GM19023 (cell line): ENCODE measurements around the gene SPDYE3.
"Not testable (repeated sequence)": the region's sequence is repeated elsewhere in the genome, so short reads cannot be mapped to it uniquely, and the experiment has no call there.

ENCODE experiments used
- ATAC-seq: cut with Tn5 transposase; IDR thresholded peaks from one replicate; pipeline ENCODE4 v1.9.1; 2021; ENCODE audit warnings: mild to moderate bottlenecking, moderate library complexity; ENCODE audit not compliant: unreplicated experiment

SPDYE3 gene, protein sequence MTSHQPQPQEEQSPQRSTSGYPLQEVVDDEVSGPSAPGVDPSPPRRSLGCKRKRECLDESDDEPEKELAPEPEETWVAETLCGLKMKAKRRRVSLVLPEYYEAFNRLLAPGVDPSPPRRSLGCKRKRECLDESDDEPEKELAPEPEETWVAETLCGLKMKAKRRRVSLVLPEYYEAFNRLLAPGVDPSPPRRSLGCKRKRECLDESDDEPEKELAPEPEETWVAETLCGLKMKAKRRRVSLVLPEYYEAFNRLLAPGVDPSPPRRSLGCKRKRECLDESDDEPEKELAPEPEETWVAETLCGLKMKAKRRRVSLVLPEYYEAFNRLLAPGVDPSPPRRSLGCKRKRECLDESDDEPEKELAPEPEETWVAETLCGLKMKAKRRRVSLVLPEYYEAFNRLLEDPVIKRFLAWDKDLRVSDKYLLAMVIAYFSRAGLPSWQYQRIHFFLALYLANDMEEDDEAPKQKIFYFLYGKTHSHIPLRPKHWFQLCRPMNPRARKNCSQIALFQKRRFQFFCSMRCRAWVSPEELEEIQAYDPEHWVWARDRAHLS

DNA sequence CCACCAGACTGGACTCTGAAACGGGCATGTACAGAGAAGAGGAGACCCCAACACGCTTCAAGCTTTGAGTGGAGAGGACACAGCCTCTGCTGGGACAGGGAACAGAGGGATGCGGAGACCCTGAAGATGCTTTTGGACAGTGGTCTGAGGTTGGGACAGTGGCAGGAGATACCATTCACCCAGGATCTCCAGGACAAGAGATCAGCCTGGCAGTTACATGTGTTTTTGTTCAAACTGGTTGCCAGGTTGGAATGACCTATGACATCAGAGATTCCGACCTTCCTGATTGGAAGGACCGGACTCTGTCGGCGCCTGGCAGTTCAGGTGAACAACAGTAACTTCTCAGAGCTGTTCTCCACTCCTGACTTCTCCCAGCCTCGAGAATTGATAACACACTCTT lies at the start of gene SPDYE3:
Gene SPDYE3, plus strand, starts transcription at position 301 of the 400 bp plus-strand sequence. CDS start 184 bp downstream, outside the sequence.
- ATAC-seq, result not testable (repeated sequence)

DNA sequence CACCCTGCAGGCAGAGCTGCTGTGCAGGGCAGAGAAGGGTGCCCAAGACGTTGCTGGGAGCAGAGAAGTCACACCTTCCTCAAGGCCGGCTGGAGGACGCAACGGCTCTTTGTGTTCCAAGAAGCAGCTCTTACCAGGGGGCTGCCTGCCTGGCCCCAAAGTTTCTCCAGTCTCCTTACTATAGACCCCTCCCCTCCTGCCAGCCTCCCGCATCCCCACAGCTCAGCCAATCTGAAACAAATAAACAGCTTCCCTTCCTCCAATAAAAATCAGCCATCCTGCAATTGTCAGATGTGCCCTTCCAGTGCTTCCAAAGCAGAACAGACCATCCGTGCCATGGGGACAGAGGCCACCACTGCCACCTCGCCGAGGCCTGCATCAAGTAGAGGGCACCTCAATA lies 47.5 kb upstream of the SPDYE3 start:
- ATAC-seq, result not testable (repeated sequence)

DNA sequence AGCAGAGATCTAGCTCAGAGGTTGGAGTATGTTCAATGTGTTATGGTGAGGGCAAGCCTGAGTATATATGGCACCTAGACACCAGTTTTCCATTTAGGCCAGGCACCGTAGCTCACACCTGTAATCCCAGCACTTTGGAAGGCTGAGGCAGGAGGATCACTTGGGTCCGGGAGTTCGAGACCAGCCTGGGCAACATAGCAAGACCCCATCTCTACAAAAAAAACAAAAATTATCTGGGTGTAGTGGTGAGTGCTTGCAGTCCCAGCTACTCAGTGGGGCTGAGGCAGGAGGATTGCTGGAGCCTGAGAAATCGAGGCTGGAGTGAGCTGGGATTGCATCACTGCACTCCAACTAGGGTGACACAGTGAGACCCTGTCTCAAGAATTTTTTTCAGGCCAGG lies 44.6 kb upstream of the SPDYE3 start:
- ATAC-seq, result not testable (repeated sequence)

DNA sequence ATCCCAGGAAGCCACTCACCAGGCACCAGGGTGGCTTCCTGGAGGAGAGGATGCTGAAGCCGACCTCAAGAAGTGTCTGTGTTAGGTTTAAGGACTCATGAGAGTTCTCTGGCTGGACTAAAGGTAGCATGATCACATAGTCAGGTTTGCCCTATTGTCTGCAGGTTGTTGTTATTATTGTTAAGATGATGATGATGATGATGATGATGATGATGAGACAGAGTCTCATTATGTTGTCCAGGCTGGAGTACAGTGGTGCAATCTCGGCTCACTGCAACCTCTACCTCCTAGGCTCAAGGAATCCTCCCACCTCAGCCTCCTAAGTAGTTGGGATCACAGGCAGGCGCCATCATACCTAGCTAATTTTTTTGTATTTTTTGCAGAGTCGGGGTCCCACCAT lies 43.3 kb upstream of the SPDYE3 start:
- ATAC-seq, result not testable (repeated sequence)

DNA sequence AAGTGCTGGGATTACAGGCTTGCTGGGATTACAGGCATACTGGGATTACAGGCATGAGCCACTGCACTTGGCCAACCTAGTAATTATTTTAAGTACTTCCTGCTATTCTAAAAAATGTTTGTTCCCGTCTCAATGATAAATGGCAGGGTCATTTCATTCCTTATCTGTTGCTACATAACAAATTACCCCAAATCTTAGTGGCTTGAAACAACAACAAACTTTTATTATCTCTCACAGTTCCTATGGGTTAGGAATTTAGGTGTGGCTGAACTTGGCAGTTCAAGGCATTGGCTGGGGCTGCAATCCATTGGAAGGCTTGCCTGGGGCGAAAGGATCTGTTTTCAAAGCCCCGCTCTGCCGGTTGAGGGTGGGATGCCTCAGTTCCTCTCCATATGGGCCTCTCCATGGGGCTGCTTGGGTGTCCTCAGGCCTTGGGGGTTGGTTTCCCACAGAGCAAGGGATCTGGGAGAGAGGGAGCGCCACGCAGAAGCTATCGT lies 42.8 kb upstream of the SPDYE3 start:
- not testable (repeated sequence) for ATAC-seq

DNA sequence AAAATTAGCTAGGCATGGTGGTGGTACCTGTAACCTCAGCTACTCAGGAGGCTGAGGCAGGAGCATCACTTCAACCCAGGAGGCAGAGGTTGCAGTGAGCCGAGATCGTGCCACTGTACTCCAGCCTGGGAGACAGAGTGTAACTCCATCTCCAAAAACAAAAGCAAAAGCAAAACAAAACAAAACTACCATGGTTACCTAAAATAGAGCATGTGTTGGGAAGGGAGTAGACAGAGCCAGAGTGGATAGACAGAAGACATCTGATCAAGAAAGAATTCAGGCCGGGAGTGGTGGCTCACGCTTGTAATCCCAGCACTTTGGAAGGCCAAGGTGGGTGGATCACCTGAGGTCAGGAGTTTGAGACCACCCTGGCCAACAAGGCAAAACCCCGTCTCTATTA lies 41.7 kb upstream of the SPDYE3 start:
- ATAC-seq, result not testable (repeated sequence)

DNA sequence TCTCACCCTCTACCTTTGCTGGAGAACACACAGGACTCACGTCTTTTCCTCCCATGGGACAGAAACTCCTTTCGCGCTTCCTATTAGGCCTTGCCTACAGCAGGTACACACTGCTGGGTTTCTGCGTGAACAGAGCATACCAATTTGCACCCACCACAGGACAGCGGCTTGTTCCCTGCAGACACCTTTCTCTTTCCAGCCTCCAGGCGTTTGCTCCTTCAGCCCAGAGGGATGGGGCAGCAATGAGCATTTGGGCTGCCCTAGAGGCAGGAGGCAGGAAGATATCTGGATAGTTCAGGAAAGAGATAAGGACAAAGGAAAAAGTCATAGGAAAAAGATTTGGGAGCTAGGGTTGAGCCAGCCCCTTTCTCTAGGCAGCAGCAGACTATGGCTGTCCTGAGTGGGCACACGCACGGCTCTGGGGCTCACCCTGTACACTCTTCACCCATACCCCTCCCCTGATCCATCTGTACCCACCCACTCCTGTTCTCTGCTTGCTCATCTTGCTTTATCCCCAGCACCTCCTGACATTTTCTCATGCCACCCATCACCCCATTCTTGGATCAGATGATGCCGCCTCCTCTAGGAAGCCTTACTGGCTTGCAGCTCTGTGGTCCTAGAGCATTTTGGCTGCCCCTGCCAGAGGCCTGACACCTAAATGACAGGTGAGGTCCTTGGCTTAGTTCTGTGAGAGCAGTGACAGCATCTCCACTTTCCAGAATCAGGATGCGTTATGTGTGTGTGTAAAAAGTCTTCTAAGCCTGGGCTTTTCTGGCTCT lies 40.7 kb upstream of the SPDYE3 start:
- no peak for ATAC-seq

DNA sequence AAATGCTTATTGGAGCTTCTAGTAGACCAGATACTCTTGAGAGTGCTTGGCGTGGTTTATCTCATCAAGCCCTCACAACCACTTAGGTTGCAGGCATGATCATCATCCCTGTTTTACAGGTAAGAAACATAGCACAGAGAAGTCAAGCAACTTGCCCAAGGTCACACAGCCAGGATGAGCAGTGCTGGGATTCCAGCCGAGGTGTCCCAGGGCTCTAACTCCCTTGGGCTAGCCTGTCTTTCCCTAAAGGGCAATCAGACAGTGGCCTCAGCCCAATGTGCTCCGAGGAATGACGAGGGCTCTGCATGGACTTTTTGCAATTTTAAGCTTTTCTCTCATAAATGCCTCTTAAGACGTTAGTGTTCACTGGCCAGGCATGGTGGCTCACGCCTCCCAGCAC lies 39.9 kb upstream of the SPDYE3 start:
- no peak for ATAC-seq

DNA sequence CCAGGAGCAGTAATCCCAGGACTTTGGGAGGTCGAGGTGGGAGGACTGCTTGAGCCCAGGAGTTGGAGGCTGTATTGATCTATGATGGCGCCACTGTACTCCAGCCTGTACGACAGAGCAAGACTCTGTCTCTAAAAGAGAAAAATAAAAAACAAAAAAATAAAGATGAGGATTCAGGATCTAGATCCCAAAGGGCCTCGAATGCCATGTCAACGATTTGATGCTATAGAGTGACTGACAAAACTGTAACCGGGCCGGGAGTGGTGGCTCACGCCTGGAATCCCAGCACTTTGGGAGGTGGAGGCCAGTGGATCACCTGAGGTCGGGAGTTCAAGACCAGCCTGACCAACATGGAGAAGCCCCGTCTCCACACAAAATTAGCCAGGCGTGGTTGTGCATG lies 38.6 kb upstream of the SPDYE3 start:
- not testable (repeated sequence) for ATAC-seq

DNA sequence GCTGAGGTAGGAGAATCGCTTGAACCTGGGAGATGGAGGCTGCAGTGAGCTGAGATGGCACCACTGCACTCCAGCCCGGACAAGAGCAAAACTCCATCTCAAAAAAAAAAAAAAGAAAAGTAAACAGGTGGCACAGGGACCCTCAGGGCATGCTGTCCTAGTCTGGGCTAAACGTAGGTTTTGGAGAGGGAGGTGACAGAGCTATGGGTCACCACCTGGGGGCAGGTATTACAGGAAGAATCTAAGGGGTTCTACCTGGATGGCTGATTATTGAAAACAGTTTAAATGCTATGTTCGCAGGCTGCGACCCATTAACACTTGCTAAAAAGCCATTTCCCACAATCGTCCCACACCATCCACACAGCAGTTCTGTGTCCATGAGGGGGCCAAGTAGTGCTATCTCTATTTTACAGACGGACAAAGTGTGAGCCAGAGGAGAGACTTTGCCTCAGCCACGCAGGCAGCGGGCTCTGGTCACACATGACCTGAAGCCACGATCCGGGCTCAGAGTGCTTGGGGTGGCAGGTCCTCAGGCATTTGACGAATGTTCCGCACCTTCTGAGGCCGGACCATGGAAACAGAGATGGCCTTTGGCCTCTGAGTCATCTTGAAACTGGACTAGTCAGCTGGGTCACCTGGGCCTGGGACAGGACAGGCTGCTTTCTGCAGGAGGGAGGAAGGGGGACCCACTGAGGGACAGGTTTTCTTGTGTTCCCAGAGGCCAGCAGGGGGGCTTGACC lies 38.0 kb upstream of the SPDYE3 start:
- ATAC-seq, result not testable (repeated sequence)

DNA sequence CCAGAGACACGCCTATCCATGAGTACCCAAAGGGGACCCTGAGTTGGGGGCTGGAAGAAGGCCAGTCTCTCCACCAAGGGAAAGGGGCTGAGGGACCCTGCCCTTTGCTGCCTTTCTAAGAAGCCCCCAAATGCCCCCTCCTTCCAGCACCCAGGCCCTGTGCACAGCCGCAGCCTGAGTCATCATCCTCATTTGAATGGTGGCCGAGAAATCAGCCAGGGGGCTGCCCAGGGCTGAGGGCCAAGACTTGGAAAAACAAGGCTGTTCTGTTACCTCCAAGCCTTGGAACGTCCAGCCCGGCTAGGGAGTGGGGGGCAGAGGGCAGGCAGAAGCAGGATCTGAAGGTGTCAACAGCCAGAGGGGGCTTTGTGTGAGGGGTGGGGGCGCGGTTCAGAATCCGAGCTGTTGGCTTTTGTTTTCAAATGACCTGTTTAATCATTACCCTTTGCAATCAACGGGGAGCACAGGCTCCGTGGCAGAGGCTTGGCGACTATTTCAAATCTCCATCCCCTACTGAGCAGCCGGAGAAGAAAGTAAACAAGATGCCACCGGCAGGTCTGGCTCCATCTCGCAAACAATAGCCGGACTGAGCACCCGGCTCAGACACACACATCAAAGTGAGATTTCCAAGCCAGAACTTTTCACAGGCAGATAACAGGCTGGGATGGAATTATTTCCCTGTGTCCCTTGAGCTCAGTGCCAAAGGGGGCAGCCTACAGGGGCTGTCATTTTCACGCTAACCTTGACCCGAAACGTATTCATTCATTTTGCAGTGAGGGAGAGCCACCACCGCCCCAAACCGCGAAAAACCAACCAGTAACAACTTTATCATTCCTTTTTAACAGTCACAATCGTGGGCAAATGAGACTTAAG lies 37.2 kb upstream of the SPDYE3 start:
- not testable (repeated sequence) for ATAC-seq

DNA sequence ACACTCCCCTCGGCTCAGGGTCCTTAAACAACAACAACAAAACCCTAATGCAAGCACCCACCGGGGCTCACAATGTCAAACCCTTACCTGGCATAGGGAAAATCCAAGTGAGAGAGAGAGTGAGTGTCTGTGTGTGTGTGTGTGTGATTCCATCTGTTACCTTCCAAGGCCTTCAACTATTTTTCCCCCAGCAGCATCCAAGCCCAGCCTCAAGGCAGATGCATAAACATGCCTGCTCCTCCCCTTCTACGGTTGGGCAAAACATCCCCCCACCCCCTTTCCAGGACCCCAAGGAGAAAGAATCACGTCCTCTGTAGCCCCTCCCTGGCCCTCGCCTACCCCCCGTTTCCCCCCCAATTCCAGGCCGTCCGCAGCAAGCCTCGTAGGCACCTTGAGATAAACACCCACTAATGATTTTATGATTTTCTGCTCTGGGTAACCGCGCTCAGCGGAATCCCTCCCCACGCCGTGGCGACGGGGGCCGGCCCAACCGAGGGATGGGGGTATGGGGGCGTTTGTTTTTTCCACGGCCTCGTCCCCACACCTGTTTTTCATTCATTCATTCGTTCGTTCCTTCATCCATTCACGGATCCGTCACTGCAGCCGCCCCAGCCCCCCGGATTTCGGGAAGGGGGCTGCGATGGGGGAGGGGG lies 36.4 kb upstream of the SPDYE3 start:
- not testable (repeated sequence) for ATAC-seq

DNA sequence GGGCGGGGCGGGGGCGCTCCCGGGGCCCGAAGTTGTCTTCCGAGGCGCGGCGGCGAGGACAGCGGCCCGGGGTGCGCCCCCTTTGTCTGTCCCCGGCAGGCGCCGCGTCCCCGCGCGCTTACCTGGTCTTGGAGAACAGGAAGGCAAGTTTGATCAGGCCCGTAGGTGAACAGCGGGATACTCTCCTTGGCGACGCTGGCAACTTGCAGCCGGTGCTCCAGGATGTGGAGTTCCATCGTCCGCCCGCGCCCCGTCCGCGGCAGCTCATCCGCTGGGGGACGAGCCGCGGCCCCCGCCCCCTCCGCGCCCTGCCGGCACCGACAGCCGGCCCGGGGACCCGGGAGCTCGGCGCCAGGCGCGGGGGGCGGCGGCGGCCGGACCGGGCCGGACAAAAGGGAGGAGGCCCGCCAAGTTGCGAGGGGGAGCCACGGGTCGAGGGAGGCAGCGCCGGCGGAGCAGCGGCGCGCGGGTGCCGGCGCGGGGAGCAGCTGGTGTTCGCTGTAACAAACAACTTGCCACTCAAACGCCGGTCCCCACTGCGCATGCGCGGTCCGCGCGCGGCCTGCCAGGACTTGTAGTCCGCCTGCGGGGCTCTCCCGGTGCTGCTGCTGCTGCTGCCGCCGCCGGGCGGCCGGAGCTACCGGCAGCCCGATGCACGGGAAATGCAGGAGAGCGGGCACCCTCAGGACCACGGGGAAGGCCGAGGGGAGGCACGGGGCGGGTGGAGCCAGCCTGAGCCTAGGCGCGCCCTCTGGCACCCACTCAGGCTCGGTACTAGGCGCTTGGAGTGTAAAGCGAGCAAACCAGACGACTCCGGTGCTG lies 35.6 kb upstream of the SPDYE3 start:
- ATAC-seq, result peak; percentile 89

DNA sequence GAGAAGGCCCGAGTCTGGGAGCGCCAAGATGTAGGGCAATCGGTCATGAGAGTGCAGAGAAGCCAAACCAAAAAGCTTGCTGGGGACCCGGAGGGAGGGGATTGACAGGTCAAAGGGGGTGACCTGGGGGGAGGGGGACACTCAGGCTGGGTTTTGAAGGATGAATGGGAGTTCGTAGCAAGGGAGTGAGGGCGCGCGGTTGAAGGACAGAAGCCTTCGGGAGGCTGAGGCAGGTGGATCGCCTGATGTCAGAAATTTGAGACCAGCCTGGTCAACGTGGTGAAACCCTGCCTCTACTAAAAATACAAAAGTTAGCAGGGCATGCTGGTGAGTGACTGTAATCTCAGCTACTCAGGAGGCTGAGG lies 35.0 kb upstream of the SPDYE3 start:
- ATAC-seq, result not testable (repeated sequence)

DNA sequence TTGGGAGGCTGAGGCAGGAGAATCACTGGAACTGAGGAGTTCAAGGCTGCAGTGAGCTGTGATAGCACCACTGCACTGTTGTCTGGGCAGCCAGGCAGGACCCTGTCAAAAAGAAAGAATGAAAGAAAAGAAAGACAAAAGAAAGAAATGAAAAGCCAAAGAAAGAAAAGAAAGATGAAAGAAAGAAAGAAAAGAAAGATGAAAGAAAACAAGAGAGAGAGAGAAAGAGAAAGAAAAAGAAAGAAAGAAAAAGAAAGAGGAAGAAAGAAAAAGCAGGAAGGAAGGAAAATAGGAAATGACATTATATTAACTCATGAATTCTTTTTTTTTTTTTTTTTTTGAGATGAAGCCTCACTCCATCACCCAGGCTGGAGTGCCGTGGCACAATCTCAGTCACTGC lies 32.4 kb upstream of the SPDYE3 start:
- ATAC-seq, result no peak

DNA sequence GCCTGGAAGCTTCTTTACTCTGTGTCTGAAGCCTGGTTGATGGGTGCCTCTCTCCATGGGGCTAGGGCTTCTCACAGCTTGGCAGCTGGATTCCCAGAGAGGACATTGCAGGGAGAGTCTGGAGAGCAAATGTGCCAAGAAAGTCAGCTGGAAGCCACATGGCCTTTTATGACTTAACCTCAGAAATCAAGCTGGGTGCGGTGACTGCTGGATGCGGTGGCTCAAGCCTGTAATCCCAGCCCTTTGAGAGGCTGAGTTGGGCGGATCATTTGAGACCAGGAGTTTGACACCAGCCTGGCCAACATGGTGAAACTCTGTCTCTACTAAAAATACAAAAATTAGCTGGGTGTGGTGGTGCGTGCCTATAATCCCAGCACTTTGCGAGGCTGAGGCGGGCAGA lies 31.4 kb upstream of the SPDYE3 start:
- ATAC-seq, result not testable (repeated sequence)

DNA sequence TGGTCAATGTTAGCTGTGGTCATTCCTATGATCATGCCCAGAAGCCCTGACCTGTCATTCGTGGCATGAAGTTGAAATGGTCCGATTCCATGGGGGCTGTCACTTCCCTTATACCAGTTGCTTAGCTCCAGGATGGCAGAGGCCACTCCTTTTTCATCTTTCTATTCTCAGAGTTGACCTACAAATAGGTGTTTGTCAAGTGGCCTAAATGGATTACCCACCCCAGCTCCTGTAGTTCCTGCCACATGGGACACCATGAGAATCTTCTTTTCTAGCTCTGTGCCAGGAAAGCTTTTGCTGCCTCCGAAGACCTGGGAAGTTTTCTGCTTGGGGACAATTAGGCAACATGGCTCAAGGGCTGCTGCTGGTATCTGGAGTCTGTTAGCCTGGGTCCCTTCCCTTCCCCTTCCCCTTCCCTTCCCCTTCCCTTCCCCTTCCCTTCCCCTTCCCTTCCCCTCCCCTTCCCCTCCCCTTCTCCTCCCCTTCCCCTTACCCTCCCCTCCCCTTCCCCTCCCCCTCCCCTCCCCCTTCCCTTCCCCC lies 25.4 kb upstream of the SPDYE3 start:
- not testable (repeated sequence) for ATAC-seq

DNA sequence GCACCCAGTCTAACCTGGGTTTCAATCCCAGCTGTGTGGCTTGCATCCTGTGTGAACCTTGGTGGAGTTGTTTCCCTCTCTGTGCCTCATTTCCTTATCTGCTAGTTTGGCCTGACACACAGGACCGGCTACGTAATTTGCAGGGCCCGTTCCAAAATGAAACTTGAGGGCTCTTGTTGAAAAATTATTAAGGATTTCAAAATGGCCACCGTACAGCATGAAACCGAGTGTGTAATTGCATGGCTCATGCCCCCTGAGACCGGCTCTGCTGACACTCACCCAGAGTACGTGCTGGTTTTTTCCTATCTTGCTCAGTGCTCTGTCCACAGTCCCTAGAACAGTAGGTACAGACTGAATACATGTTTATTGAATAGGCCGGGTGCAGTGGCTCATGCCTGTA lies 24.4 kb upstream of the SPDYE3 start:
- not testable (repeated sequence) for ATAC-seq
